Adrenal gland (tissue), 12 donors: ENCODE measurements around the gene ESYT2. TPM values are rescaled to one million over a fixed set of nuclear protein-coding genes. Genes with fewer than 3 reads are reported as not detected.
A peak's percentile ranks its signal among the peaks of the same experiment; 100 is the strongest.

Experiments
- DNase-seq, 7 donors: peaks; one replicate each; pipeline ENCODE4 v3.0.0-alpha.2; 2019 to 2020
- H3K27ac ChIP-seq, 5 donors: fragments of 200-600 bp; sonication (generic) in 4 of 5; 1 replicate in 3 of 5; 2 replicates in 2 of 5; pipeline versions ENCODE4 v1.5.1 to v1.8.0; 2016 to 2020; ENCODE audit warnings: mild to moderate bottlenecking in 1 of 5
- H3K27me3 ChIP-seq: fragments of 200-600 bp; 2 replicates; pipeline ENCODE4 v1.8.0; 2021
- H3K36me3 ChIP-seq, 2 donors: fragments of 200-600 bp; replicated peaks in 1 of 2; 1 replicate in 1 of 2; 2 replicates in 1 of 2; pipeline versions ENCODE4 v1.5.1 to v1.8.0; 2018 to 2022
- H3K4me1 ChIP-seq, 2 donors: fragments of 200-600 bp; replicated peaks in 1 of 2; 1 replicate in 1 of 2; 2 replicates in 1 of 2; pipeline versions ENCODE4 v1.5.1 to v1.8.0; 2018 to 2021
- H3K4me3 ChIP-seq, 4 donors: fragments of 200-600 bp; sonication (generic) in 3 of 4; one replicate each; pipeline ENCODE4 v1.5.1; 2016 to 2018
- H3K9me3 ChIP-seq, 3 donors: fragments of 200-600 bp; sonication (generic) in 1 of 3; replicated peaks in 1 of 3; 1 replicate in 2 of 3; 2 replicates in 1 of 3; pipeline versions ENCODE4 v1.5.1 to v1.8.0; 2016 to 2021
- POLR2A ChIP-seq, 2 donors: fragments of 450-650 bp; IDR thresholded peaks; one replicate each; pipeline ENCODE4 v1.6.1; 2017; ENCODE audit warnings: antibody characterized with exemption in 2 of 2, mild to moderate bottlenecking in 2 of 2, moderate library complexity in 1 of 2
- WGBS, 4 donors: extraction: QIAGEN DNeasy Blood & Tissue Kit in 2 of 4; methylation state at CpG; one replicate each; pipeline versions ENCODE4 v1.1.5 to v1.1.7; 2013 to 2017; 5-methylcytosine and 5-hydroxymethylcytosine counted together
- intact Hi-C, 2 donors: fragments of 100-400 bp; cut with DNase I; formaldehyde crosslinking; loops; one replicate each; pipeline versions ENCODE4 v1.14.1 to v1.15.0; 2022 to 2023
- polyA plus RNA-seq, 3 donors: library from polyadenylated mRNA; stranded (reverse); fragments of 200-250 nt in 2 of 3; fragments of 350-450 nt in 1 of 3; fragmentation: Illumina TruSeq in 1 of 3; extraction: RNeasy Lipid Tissue Mini Kit (QIAGEN cat#74804) in 1 of 3; gene quantifications; one replicate each; pipeline ENCODE4 v1.2.3, GENCODE V29; 2013 to 2014
- total RNA-seq, 9 donors: library from RNA; depleted of rRNA in 4 of 9; stranded (reverse); fragments of >200 nt in 4 of 9; fragments of 120-200 nt in 1 of 9; fragmentation: NEBNext Ultra II Directional in 1 of 9; extraction: Animal tissue kit (Norgen Biotek cat#: 25700) in 1 of 9; gene quantifications; one replicate each; pipeline versions ENCODE4 v1.1.0 to v1.2.4, GENCODE V29; 2013 to 2023
- TF ChIP-seq, protein P1 (sequence below), 6 experiments: fragments of 450-650 bp in 4 of 6; fragments of 200-600 bp in 2 of 6; sonication (generic) in 1 of 6; IDR thresholded peaks; 1 replicate in 5 of 6; 2 replicates in 1 of 6; pipeline versions ENCODE4 v1.5.1 to v1.8.0; 2016 to 2021; ENCODE audit warnings: antibody characterized with exemption in 6 of 6, mild to moderate bottlenecking in 2 of 6, moderate library complexity in 1 of 6
- donor health status: healthy with polysubstance abuse.
- donor health status: Bipolar disorder and iron deficiency.
- donor health status: DM: yes; HTN: yes; CAD: no.
- donor health status: DM: no; HTN: no; CAD: no.
- donor health status: DM: no; HTN: no; CAD: no.
- donor health status: DM: yes; HTN: yes; CAD: no.

The ESYT2 gene
- total and polyA plus RNA-seq, 12 donors: 16.8 to 104 (median 77.5) TPM

DNA sequence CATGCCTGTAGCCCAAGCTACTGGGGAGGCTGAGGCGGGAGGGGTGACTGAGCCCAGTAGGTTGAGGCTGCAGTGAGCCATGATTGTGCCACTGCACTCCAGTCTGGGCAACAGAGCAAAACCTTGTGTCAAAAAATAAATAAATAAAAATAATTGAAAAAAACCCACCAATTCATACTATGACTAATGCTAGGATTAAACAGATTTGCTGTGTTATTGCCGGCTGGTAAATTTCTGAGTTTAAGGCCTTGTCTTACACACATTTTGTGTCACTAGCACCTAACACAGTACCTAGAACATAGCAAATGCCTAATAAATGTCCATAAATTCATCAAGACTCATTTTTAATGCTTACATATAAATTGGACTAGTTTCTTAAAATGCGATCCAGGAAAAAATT lies 8.7 kb downstream of the ESYT2 start:
- Histone ChIP-seq H3K4me1 (peaks cover 39 to 64% of the 10 kb centered on the region in 2 donors), H3K9me3 (no peaks in the 10 kb centered on the region), H3K36me3 (no peaks in the 10 kb centered on the region), H3K27me3 (no peaks in the 10 kb centered on the region), H3K27ac (peak overlapping the region in 4 of 5 donors; percentile 35 to 98 (median 66)), H3K4me3 (no peak overlapping the region)
- DNase-seq: no peak
- intact Hi-C loops: no loop called here
- 84 to 89% (median 86%) methylated on average over 3 of the region's 3 CpGs for WGBS, 4 donors
- TF ChIP-seq, protein P1, sequence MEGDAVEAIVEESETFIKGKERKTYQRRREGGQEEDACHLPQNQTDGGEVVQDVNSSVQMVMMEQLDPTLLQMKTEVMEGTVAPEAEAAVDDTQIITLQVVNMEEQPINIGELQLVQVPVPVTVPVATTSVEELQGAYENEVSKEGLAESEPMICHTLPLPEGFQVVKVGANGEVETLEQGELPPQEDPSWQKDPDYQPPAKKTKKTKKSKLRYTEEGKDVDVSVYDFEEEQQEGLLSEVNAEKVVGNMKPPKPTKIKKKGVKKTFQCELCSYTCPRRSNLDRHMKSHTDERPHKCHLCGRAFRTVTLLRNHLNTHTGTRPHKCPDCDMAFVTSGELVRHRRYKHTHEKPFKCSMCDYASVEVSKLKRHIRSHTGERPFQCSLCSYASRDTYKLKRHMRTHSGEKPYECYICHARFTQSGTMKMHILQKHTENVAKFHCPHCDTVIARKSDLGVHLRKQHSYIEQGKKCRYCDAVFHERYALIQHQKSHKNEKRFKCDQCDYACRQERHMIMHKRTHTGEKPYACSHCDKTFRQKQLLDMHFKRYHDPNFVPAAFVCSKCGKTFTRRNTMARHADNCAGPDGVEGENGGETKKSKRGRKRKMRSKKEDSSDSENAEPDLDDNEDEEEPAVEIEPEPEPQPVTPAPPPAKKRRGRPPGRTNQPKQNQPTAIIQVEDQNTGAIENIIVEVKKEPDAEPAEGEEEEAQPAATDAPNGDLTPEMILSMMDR (IDR thresholded peaks at IDR 0.05): no peak
- TF ChIP-seq POLR2A (IDR thresholded peaks at IDR 0.05): no peak

DNA sequence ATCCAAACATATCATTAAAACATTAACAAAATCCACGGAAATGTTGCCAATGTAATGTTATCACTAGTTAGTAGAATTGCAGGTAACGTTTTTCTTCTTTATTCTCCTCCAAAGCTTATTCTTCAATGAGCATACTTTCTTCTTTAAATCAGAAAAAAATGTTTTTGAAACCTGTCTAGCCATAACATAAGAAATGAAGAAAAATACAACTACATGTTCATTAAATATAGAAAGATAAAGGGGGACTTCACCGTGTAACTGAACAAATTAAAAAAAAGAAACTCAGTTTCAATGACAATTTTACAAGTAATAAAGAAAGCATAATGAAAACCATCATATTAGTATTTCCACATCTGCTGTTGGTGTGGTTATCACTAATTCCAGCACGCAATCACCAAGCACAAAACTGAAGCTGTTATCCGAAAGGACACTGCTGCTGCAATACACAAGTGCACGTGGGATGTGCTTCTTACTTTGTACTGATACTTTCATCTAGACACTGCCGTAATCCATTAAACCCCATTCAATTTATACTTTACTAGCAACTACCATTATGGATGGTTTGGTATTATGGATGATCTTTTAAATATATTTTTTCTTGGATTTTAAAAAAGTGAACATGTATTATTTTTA lies 9.6 kb downstream of the ESYT2 start:
- no peaks in the 10 kb centered on the region for H3K27me3 ChIP-seq

DNA sequence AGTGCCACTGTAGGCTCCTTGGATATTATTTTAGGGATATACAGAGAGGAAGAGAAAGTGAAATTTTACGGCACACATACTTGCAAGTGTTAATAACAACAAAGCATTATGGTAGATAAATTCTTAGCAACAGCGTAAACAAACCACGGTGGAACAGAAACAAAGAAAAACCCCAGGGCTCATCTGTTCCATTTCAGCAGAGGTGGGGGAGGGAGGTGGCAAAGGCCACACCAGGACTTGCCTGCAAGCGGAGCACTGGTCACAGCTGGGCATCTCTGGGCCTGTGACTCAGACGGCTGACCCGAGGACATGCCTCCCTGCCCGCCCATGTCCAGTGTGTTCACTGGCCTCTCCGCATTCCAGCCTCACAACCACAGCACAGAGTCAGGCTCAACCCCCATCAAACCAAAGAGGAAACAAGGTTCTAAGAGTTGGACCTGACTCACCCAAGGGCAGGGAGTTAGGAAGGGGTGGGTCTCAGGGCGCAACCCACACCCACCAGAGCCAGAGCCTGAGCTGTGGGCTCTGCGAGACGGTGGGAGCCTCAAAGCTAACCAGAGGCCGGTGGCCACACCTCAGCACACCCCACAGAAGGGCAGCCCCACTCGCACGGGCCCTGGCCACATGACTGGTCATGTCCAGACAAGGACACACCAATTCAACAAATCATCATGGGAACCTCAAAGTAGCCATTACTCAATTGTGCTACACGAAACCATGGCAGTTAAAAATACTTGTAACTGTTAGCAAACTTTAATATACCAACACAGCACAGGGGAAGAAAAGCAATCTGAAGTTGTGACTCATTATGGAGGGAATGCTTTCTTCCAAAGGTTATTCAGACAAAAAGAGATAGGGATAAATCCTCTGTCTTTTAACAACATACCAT lies 10.7 kb downstream of the ESYT2 start:
- H3K27me3 ChIP-seq: no peaks in the 10 kb centered on the region
- TF ChIP-seq, protein P1 (IDR thresholded peaks at IDR 0.05): no peak
- peak; percentile 29 to 85 for TF ChIP-seq POLR2A (IDR thresholded peaks at IDR 0.05)
- WGBS, 4 donors: 4 to 8% (median 6%) methylated on average over 9 to 15 of the region's 15 CpGs
- intact Hi-C loops: no loop called here
- peak overlapping the region in 1 of 4 donors; percentile 24 for H3K4me3 ChIP-seq
- peak overlapping the region; percentile 84 to 98 (median 97) for H3K27ac ChIP-seq
- no peaks in the 10 kb centered on the region for H3K9me3 ChIP-seq
- peak; percentile 89 to 98 (median 97) for DNase-seq
- H3K36me3 ChIP-seq: no peaks in the 10 kb centered on the region
- H3K4me1 ChIP-seq: peaks cover 39 to 64% of the 10 kb centered on the region in 2 donors

More for the DNA sequence above, 9.6 kb downstream of the ESYT2 start:
- Histone ChIP-seq H3K4me3 (peak overlapping the region in 1 of 4 donors; percentile 24), H3K9me3 (no peaks in the 10 kb centered on the region), H3K4me1 (peaks cover 39 to 64% of the 10 kb centered on the region in 2 donors), H3K27ac (peak overlapping the region; percentile 84 to 98 (median 97)), H3K36me3 (no peaks in the 10 kb centered on the region)
- TF ChIP-seq POLR2A (IDR thresholded peaks at IDR 0.05): no peak
- TF ChIP-seq, protein P1 (IDR thresholded peaks at IDR 0.05): no peak
- 45 to 51% (median 47%) methylated on average over 7 of the region's 7 CpGs for WGBS, 4 donors
- intact Hi-C loops: no loop called here
- DNase-seq: peak in 1 of 7 donors; percentile 37

GRCh38 chr7:158816995-158817394 lies 12.3 kb downstream of the ESYT2 start:
- Histone ChIP-seq H3K4me3 (no peak overlapping the region), H3K4me1 (peaks cover 44 to 68% of the 10 kb centered on the region in 2 donors)
- intact Hi-C loops: no loop called here

More at GRCh38 chr7:158816995-158817394, 12.3 kb downstream of the ESYT2 start:
- 62 to 79% (median 70%) methylated on average over 2 of the region's 2 CpGs for WGBS, 4 donors
- TF ChIP-seq POLR2A (IDR thresholded peaks at IDR 0.05): no peak
- TF ChIP-seq, protein P1 (IDR thresholded peaks at IDR 0.05): no peak
- H3K27ac ChIP-seq: peak overlapping the region in 4 of 5 donors; percentile 89 to 98 (median 97)
- H3K9me3 ChIP-seq: no peaks in the 10 kb centered on the region
- no peak for DNase-seq
- H3K27me3 ChIP-seq: no peaks in the 10 kb centered on the region
- no peaks in the 10 kb centered on the region for H3K36me3 ChIP-seq
